ENCODE results near the gene TTC9B.

TTC9B gene

GRCh38 chr19:40261631-40262030, 43.4 kb upstream of the TTC9B start:
- no CpG with 5 or more reads among the region's 8 CpGs for WGBS (ENCODE audit: insufficient coverage, insufficient read length)
- Histone ChIP-seq H3K27me3 (ENCODE audit: control insufficient read depth, insufficient read depth, low read length) (no peaks in the 10 kb centered on the region), H3K27ac (ENCODE audit: low read length) (no peak overlapping the region), H3K9me3 (ENCODE audit: control insufficient read depth, insufficient read depth, low read length) (no peaks in the 10 kb centered on the region), H3K4me3 (ENCODE audit: low read length) (no peak overlapping the region), H3K36me3 (ENCODE audit: control insufficient read depth, insufficient read depth, low read length) (peaks cover 13% of the 10 kb centered on the region), H3K4me1 (ENCODE audit: control insufficient read depth, insufficient read depth, low read length) (no peaks in the 10 kb centered on the region)
- no peak for DNase-seq (ENCODE audit: low read depth, low spot score)

GRCh38 chr19:40257096-40257517, 38.9 kb upstream of the TTC9B start:
- WGBS (ENCODE audit: insufficient coverage, insufficient read length): no CpG with 5 or more reads among the region's 9 CpGs
- H3K9me3 ChIP-seq (ENCODE audit: control insufficient read depth, insufficient read depth, low read length): no peaks in the 10 kb centered on the region
- no peak overlapping the region for H3K4me3 ChIP-seq (ENCODE audit: low read length)
- peaks cover 3% of the 10 kb centered on the region for H3K4me1 ChIP-seq (ENCODE audit: control insufficient read depth, insufficient read depth, low read length)
- DNase-seq (ENCODE audit: low read depth, low spot score): no peak
- no peak overlapping the region for H3K27ac ChIP-seq (ENCODE audit: low read length)
- H3K36me3 ChIP-seq (ENCODE audit: control insufficient read depth, insufficient read depth, low read length): peaks cover 13% of the 10 kb centered on the region
- H3K27me3 ChIP-seq (ENCODE audit: control insufficient read depth, insufficient read depth, low read length): no peaks in the 10 kb centered on the region

- no peak overlapping the region for H3K27ac ChIP-seq (ENCODE audit: low read length)
- DNase-seq (ENCODE audit: low read depth, low spot score): no peak
- peaks cover 13% of the 10 kb centered on the region for H3K36me3 ChIP-seq (ENCODE audit: control insufficient read depth, insufficient read depth, low read length)
- no peaks in the 10 kb centered on the region for H3K27me3 ChIP-seq (ENCODE audit: control insufficient read depth, insufficient read depth, low read length)
- H3K4me3 ChIP-seq (ENCODE audit: low read length): no peak overlapping the region
- H3K9me3 ChIP-seq (ENCODE audit: control insufficient read depth, insufficient read depth, low read length): no peaks in the 10 kb centered on the region
- WGBS (ENCODE audit: insufficient coverage, insufficient read length): no CpG with 5 or more reads among the region's 8 CpGs
- peaks cover 4% of the 10 kb centered on the region for H3K4me1 ChIP-seq (ENCODE audit: control insufficient read depth, insufficient read depth, low read length)
Measured at GRCh38 chr19:40256512-40256911, 38.3 kb upstream of the TTC9B start.

GRCh38 chr19:40255619-40256166, 37.5 kb upstream of the TTC9B start:
- no peak for DNase-seq (ENCODE audit: low read depth, low spot score)
- Histone ChIP-seq H3K4me3 (ENCODE audit: low read length) (no peak overlapping the region), H3K9me3 (ENCODE audit: control insufficient read depth, insufficient read depth, low read length) (no peaks in the 10 kb centered on the region), H3K4me1 (ENCODE audit: control insufficient read depth, insufficient read depth, low read length) (peaks cover 4% of the 10 kb centered on the region), H3K27me3 (ENCODE audit: control insufficient read depth, insufficient read depth, low read length) (no peaks in the 10 kb centered on the region), H3K27ac (ENCODE audit: low read length) (no peak overlapping the region), H3K36me3 (ENCODE audit: control insufficient read depth, insufficient read depth, low read length) (peaks cover 13% of the 10 kb centered on the region)
- no CpG with 5 or more reads among the region's 3 CpGs for WGBS (ENCODE audit: insufficient coverage, insufficient read length)

DNA sequence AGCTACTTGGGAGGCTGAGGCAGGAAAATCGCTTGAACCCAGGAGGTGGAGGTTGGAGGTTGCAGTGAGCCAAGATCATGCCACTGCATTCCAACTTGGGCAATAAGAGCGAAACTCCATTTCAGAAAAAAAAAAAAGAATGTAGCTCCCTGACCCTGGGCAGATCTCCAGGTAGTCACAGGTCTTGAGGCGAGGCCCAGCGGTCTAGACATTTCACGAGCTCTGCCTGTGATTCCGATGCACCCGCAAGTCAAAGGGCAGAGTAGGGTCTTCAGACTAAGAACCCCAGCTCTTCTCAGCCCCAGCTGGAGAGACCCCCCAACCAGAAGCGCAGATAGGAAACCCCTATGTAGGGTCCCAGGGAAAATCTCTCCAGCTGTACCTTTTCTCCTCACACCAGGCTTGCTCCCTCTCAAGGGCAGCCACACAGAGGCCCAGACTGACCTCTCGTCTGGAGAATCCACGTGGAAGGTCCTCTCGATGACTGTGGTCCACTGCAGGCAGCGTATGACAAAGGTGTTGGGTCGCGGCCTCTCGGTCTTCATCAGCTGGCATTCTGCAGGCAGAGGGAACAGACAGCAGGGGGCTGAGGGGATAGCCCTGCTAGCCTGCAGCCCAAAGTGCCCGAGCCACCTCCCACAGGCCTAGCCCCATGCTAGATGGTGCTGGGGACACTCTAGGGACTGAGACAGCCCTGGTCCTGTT, 36.7 kb upstream of the TTC9B start:
- Histone ChIP-seq H3K36me3 (ENCODE audit: control insufficient read depth, insufficient read depth, low read length) (peaks cover 13% of the 10 kb centered on the region), H3K4me3 (ENCODE audit: low read length) (no peak overlapping the region), H3K27me3 (ENCODE audit: control insufficient read depth, insufficient read depth, low read length) (no peaks in the 10 kb centered on the region), H3K4me1 (ENCODE audit: control insufficient read depth, insufficient read depth, low read length) (peaks cover 4% of the 10 kb centered on the region), H3K9me3 (ENCODE audit: control insufficient read depth, insufficient read depth, low read length) (no peaks in the 10 kb centered on the region), H3K27ac (ENCODE audit: low read length) (no peak overlapping the region)
- no CpG with 5 or more reads among the region's 16 CpGs for WGBS (ENCODE audit: insufficient coverage, insufficient read length)
- no peak for DNase-seq (ENCODE audit: low read depth, low spot score)

- no CpG with 5 or more reads among the region's 8 CpGs for WGBS (ENCODE audit: insufficient coverage, insufficient read length)
- no peak overlapping the region for H3K27ac ChIP-seq (ENCODE audit: low read length)
- H3K4me3 ChIP-seq (ENCODE audit: low read length): no peak overlapping the region
- peaks cover 13% of the 10 kb centered on the region for H3K36me3 ChIP-seq (ENCODE audit: control insufficient read depth, insufficient read depth, low read length)
- DNase-seq (ENCODE audit: low read depth, low spot score): no peak
- H3K9me3 ChIP-seq (ENCODE audit: control insufficient read depth, insufficient read depth, low read length): no peaks in the 10 kb centered on the region
- H3K4me1 ChIP-seq (ENCODE audit: control insufficient read depth, insufficient read depth, low read length): peaks cover 4% of the 10 kb centered on the region
- no peaks in the 10 kb centered on the region for H3K27me3 ChIP-seq (ENCODE audit: control insufficient read depth, insufficient read depth, low read length)
Measured at GRCh38 chr19:40253611-40254092, 35.5 kb upstream of the TTC9B start.

GRCh38 chr19:40252395-40252794, 34.2 kb upstream of the TTC9B start:
- Histone ChIP-seq H3K4me1 (ENCODE audit: control insufficient read depth, insufficient read depth, low read length) (peaks cover 4% of the 10 kb centered on the region), H3K27ac (ENCODE audit: low read length) (no peak overlapping the region)
- no CpG with 5 or more reads among the region's 7 CpGs for WGBS (ENCODE audit: insufficient coverage, insufficient read length)

DNA sequence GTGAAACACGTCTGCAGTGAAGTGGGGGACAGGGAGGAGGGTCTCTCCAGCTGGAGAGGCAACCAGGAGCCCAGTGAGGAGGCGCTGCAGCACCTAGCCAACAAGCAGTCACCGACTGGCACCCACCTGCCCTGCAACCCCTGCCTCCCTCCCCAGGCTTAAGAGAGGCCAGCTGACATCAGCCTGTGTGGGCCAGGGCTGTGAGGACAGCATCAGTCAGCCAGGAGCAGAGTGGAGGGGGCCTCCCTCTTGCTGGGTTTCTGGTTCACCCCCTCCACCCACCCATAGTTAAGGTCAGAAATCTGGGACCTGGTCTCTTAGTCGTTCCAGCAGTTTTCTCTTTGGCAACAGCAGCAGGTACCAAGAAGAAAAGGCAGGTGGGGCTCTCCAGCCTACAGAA, 33.8 kb upstream of the TTC9B start:
- no peak for DNase-seq (ENCODE audit: low read depth, low spot score)
- H3K4me1 ChIP-seq (ENCODE audit: control insufficient read depth, insufficient read depth, low read length): peaks cover 4% of the 10 kb centered on the region
- H3K27me3 ChIP-seq (ENCODE audit: control insufficient read depth, insufficient read depth, low read length): no peaks in the 10 kb centered on the region
- WGBS (ENCODE audit: insufficient coverage, insufficient read length): no CpG with 5 or more reads among the region's 4 CpGs
- H3K9me3 ChIP-seq (ENCODE audit: control insufficient read depth, insufficient read depth, low read length): no peaks in the 10 kb centered on the region
- H3K27ac ChIP-seq (ENCODE audit: low read length): no peak overlapping the region
- H3K36me3 ChIP-seq (ENCODE audit: control insufficient read depth, insufficient read depth, low read length): peaks cover 13% of the 10 kb centered on the region
- H3K4me3 ChIP-seq (ENCODE audit: low read length): no peak overlapping the region

More at GRCh38 chr19:40252395-40252794, 34.2 kb upstream of the TTC9B start:
- H3K36me3 ChIP-seq (ENCODE audit: control insufficient read depth, insufficient read depth, low read length): peaks cover 13% of the 10 kb centered on the region
- no peak overlapping the region for H3K4me3 ChIP-seq (ENCODE audit: low read length)
- no peaks in the 10 kb centered on the region for H3K9me3 ChIP-seq (ENCODE audit: control insufficient read depth, insufficient read depth, low read length)
- DNase-seq (ENCODE audit: low read depth, low spot score): peak; percentile 39
- H3K27me3 ChIP-seq (ENCODE audit: control insufficient read depth, insufficient read depth, low read length): no peaks in the 10 kb centered on the region

GRCh38 chr19:40251244-40251643, 33.1 kb upstream of the TTC9B start:
- no peak for DNase-seq (ENCODE audit: low read depth, low spot score)
- Histone ChIP-seq H3K27ac (ENCODE audit: low read length) (no peak overlapping the region), H3K4me1 (ENCODE audit: control insufficient read depth, insufficient read depth, low read length) (peaks cover 4% of the 10 kb centered on the region)

GRCh38 chr19:40249781-40250180, 31.6 kb upstream of the TTC9B start:
- Histone ChIP-seq H3K36me3 (ENCODE audit: control insufficient read depth, insufficient read depth, low read length) (no peaks in the 10 kb centered on the region), H3K9me3 (ENCODE audit: control insufficient read depth, insufficient read depth, low read length) (no peaks in the 10 kb centered on the region), H3K27me3 (ENCODE audit: control insufficient read depth, insufficient read depth, low read length) (no peaks in the 10 kb centered on the region), H3K27ac (ENCODE audit: low read length) (no peak overlapping the region), H3K4me1 (ENCODE audit: control insufficient read depth, insufficient read depth, low read length) (peaks cover 4% of the 10 kb centered on the region), H3K4me3 (ENCODE audit: low read length) (no peak overlapping the region)
- no CpG with 5 or more reads among the region's 11 CpGs for whole genome bisulfite sequencing (ENCODE audit: insufficient coverage, insufficient read length)
- no peak for DNase-seq (ENCODE audit: low read depth, low spot score)

More at GRCh38 chr19:40251244-40251643, 33.1 kb upstream of the TTC9B start:
- Histone ChIP-seq H3K9me3 (ENCODE audit: control insufficient read depth, insufficient read depth, low read length) (no peaks in the 10 kb centered on the region), H3K4me3 (ENCODE audit: low read length) (no peak overlapping the region), H3K27me3 (ENCODE audit: control insufficient read depth, insufficient read depth, low read length) (no peaks in the 10 kb centered on the region), H3K36me3 (ENCODE audit: control insufficient read depth, insufficient read depth, low read length) (peaks cover 8% of the 10 kb centered on the region)

DNA sequence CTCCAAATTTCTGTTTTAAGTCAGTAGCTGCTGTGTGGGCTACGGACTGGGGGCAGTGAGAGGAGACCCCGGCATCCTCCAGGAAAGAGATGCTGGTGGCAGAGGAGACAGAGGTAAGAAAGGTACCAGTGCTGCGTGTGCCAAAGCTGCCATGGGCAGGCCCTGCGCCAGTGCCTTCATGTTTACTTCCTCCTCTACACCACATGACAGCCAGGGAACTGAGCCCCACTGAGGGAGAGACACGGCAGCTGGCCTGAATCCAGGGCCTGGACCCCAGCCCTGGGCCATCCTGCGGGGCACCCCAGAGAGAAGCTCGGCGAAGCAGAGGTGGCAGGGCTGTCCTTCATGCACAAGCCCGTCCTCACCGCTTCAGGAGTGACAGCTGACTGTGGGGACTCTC, 31.0 kb upstream of the TTC9B start:
- Histone ChIP-seq H3K4me1 (ENCODE audit: control insufficient read depth, insufficient read depth, low read length) (peaks cover 4% of the 10 kb centered on the region), H3K9me3 (ENCODE audit: control insufficient read depth, insufficient read depth, low read length) (no peaks in the 10 kb centered on the region), H3K27ac (ENCODE audit: low read length) (no peak overlapping the region), H3K27me3 (ENCODE audit: control insufficient read depth, insufficient read depth, low read length) (no peaks in the 10 kb centered on the region), H3K36me3 (ENCODE audit: control insufficient read depth, insufficient read depth, low read length) (no peaks in the 10 kb centered on the region), H3K4me3 (ENCODE audit: low read length) (no peak overlapping the region)
- WGBS (ENCODE audit: insufficient coverage, insufficient read length): no CpG with 5 or more reads among the region's 10 CpGs
- DNase-seq (ENCODE audit: low read depth, low spot score): no peak

All from iPS DF 6.9 (cell line).